ENCODE measurements around the gene RGS12. TPM values are rescaled to one million over a fixed set of nuclear protein-coding genes. Genes with fewer than 3 reads are reported as not detected.

The RGS12 gene
- total RNA-seq, 1 experiment from 2014 or later = 36.6 TPM

- no peak overlapping the region for H3K27ac ChIP-seq
- no peak overlapping the region for H3K4me2 ChIP-seq
- no peak overlapping the region for H2AFZ ChIP-seq
- H3K9me3 ChIP-seq (ENCODE audit: insufficient read depth, low read depth) = no peaks in the 10 kb centered on the region
- peaks cover 15% of the 10 kb centered on the region for H3K4me1 ChIP-seq (replicated peaks; ENCODE audit: insufficient read depth)
- no peaks in the 10 kb centered on the region for H3K36me3 ChIP-seq (ENCODE audit: low read depth)
- H4K20me1 ChIP-seq (ENCODE audit: insufficient read depth) = no peaks in the 10 kb centered on the region
- no peaks in the 10 kb centered on the region for H3K27me3 ChIP-seq (ENCODE audit: insufficient read depth, low read depth)
- no peak for DNase-seq
- intact Hi-C loops (cut with micrococcal nuclease; ENCODE audit: unreplicated experiment) = no loop called here
- no TSS peak for BruUV-seq (replicated peaks)
- CTCF ChIA-PET = interaction anchor here (0.6 kb wide), 1 partner anchor 159 kb away, joined by 9 read pairs; no protein-coding TSS in a partner anchor
- TF ChIP-seq CTCF (conservative IDR thresholded peaks at IDR 0.05) (no peak), EZH2 (IDR thresholded peaks at IDR 0.05; ENCODE audit: low read depth) (no peak)
- POLR2A ChIA-PET (ENCODE audit: unreplicated experiment) = no interaction called here
- H3K9me2 ChIP-seq (ENCODE audit: insufficient read depth) = no peaks in the 10 kb centered on the region
- no peaks in the 10 kb centered on the region for H3F3A ChIP-seq (ENCODE audit: insufficient read depth, low read depth)
- no peak overlapping the region for H3K4me3 ChIP-seq
- H3K79me2 ChIP-seq (ENCODE audit: low read depth) = no peaks in the 10 kb centered on the region
Observed at GRCh38 chr4:3269991-3270611, 22.7 kb upstream of the RGS12 start.

GRCh38 chr4:3271131-3271530 is 21.7 kb upstream of the RGS12 start:
- Histone ChIP-seq H4K20me1 (ENCODE audit: insufficient read depth) (no peaks in the 10 kb centered on the region), H3K9me2 (ENCODE audit: insufficient read depth) (no peaks in the 10 kb centered on the region), H3K36me3 (ENCODE audit: low read depth) (no peaks in the 10 kb centered on the region), H3F3A (ENCODE audit: insufficient read depth, low read depth) (no peaks in the 10 kb centered on the region), H3K9me3 (ENCODE audit: insufficient read depth, low read depth) (no peaks in the 10 kb centered on the region), H3K79me2 (ENCODE audit: low read depth) (no peaks in the 10 kb centered on the region), H3K4me3 (no peak overlapping the region), H2AFZ (no peak overlapping the region), H3K4me1 (replicated peaks; ENCODE audit: insufficient read depth) (peaks cover 15% of the 10 kb centered on the region), H3K27me3 (ENCODE audit: insufficient read depth, low read depth) (no peaks in the 10 kb centered on the region), H3K4me2 (no peak overlapping the region), H3K27ac (no peak overlapping the region)
- ChIA-PET CTCF (interaction anchor here (0.6 kb wide), 1 partner anchor 160 kb away, joined by 9 read pairs; no protein-coding TSS in a partner anchor), POLR2A (ENCODE audit: unreplicated experiment) (no interaction called here)
- intact Hi-C loops (cut with micrococcal nuclease; ENCODE audit: unreplicated experiment) = no loop called here
- no TSS peak for BruUV-seq (replicated peaks)
- no peak for DNase-seq
- TF ChIP-seq EZH2 (IDR thresholded peaks at IDR 0.05; ENCODE audit: low read depth) = no peak
- TF ChIP-seq CTCF (conservative IDR thresholded peaks at IDR 0.05) = no peak

GRCh38 chr4:3276986-3277385 is 15.8 kb upstream of the RGS12 start:
- H3K4me1 ChIP-seq (replicated peaks; ENCODE audit: insufficient read depth) = no peaks in the 10 kb centered on the region
- H3K4me2 ChIP-seq = no peak overlapping the region
- no TSS peak for BruUV-seq (replicated peaks)
- intact Hi-C loops (cut with micrococcal nuclease; ENCODE audit: unreplicated experiment) = no loop called here
- no peak overlapping the region for H3K27ac ChIP-seq
- no peak overlapping the region for H2AFZ ChIP-seq
- H3K9me2 ChIP-seq (ENCODE audit: insufficient read depth) = no peaks in the 10 kb centered on the region
- TF ChIP-seq CTCF (conservative IDR thresholded peaks at IDR 0.05) = no peak
- TF ChIP-seq EZH2 (IDR thresholded peaks at IDR 0.05; ENCODE audit: low read depth) = no peak
- H3K4me3 ChIP-seq = no peak overlapping the region
- H4K20me1 ChIP-seq (ENCODE audit: insufficient read depth) = no peaks in the 10 kb centered on the region
- no peak for DNase-seq
- no peaks in the 10 kb centered on the region for H3K36me3 ChIP-seq (ENCODE audit: low read depth)
- ChIA-PET CTCF (interaction anchor here (0.6 kb wide), 1 partner anchor 569 kb away, joined by 13 read pairs; no protein-coding TSS in a partner anchor), POLR2A (ENCODE audit: unreplicated experiment) (no interaction called here)
- H3K79me2 ChIP-seq (ENCODE audit: low read depth) = no peaks in the 10 kb centered on the region
- no peaks in the 10 kb centered on the region for H3K27me3 ChIP-seq (ENCODE audit: insufficient read depth, low read depth)
- H3K9me3 ChIP-seq (ENCODE audit: insufficient read depth, low read depth) = no peaks in the 10 kb centered on the region; the same call in 1 of the 2 replicates
- no peaks in the 10 kb centered on the region for H3F3A ChIP-seq (ENCODE audit: insufficient read depth, low read depth)

Data from PC-9 (cell line).